ENCODE measurements around the gene ALDH3A1.

Gene ALDH3A1

GRCh38 chr17:19748807-19749193 is 702 bp upstream of the ALDH3A1 start:
- Histone ChIP-seq H3K4me1 (ENCODE audit: low read depth, poor library complexity, severe bottlenecking) (no peaks in the 10 kb centered on the region), H3K4me3 (IDR thresholded peaks at IDR 0.05; ENCODE audit: insufficient read depth, low read depth, low read length) (no peak overlapping the region), H3K4me2 (no peak overlapping the region), H4K20me1 (ENCODE audit: insufficient read depth) (no peaks in the 10 kb centered on the region), H3K79me2 (ENCODE audit: insufficient read depth, low read depth) (no peaks in the 10 kb centered on the region), H3K27me3 (ENCODE audit: insufficient read depth, low read depth) (no peaks in the 10 kb centered on the region), H3K9ac (no peak overlapping the region), H3K36me3 (ENCODE audit: insufficient read depth) (no peaks in the 10 kb centered on the region), H3K27ac (no peak overlapping the region), H2AFZ (ENCODE audit: low read depth) (no peak overlapping the region)
- TF ChIP-seq CTCF (conservative IDR thresholded peaks at IDR 0.05; ENCODE audit: low read depth, low read length), result no peak

GRCh38 chr17:19747159-19747719 is 859 bp downstream of the ALDH3A1 start:
- Histone ChIP-seq H2AFZ (ENCODE audit: low read depth) (no peak overlapping the region), H4K20me1 (ENCODE audit: insufficient read depth) (no peaks in the 10 kb centered on the region), H3K36me3 (ENCODE audit: insufficient read depth) (no peaks in the 10 kb centered on the region), H3K4me3 (IDR thresholded peaks at IDR 0.05; ENCODE audit: insufficient read depth, low read depth, low read length) (no peak overlapping the region), H3K27me3 (ENCODE audit: insufficient read depth, low read depth) (no peaks in the 10 kb centered on the region), H3K9ac (no peak overlapping the region), H3K4me2 (no peak overlapping the region), H3K79me2 (ENCODE audit: insufficient read depth, low read depth) (no peaks in the 10 kb centered on the region), H3K4me1 (ENCODE audit: low read depth, poor library complexity, severe bottlenecking) (no peaks in the 10 kb centered on the region), H3K27ac (no peak overlapping the region)
- TF ChIP-seq CTCF (conservative IDR thresholded peaks at IDR 0.05; ENCODE audit: low read depth, low read length), result no peak

DNA sequence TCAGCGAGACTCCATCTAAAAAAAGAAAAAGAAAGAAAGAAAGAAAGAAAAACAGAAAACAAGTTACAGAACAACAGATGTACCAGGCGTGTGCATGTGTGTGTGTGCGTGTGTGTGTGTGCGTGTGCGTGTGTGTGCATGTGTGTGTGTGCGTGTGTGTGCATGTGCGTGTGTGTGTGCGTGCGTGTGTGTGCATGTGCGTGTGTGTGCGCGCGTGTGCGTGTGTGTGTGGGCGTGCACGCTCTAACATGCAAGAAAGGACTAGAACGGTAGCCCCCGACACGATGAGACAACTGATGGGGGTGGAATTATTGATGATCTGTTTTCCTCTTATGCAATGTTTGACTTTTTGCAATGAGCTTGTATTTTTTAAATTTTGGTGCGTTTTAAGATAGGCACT is 1.6 kb downstream of the ALDH3A1 start:
- no peaks in the 10 kb centered on the region for H3K27me3 ChIP-seq (ENCODE audit: insufficient read depth, low read depth)
- no peak overlapping the region for H3K27ac ChIP-seq
- TF ChIP-seq CTCF (conservative IDR thresholded peaks at IDR 0.05; ENCODE audit: low read depth, low read length), result no peak
- no peaks in the 10 kb centered on the region for H3K4me1 ChIP-seq (ENCODE audit: low read depth, poor library complexity, severe bottlenecking)
- no peak overlapping the region for H2AFZ ChIP-seq (ENCODE audit: low read depth)
- H3K79me2 ChIP-seq (ENCODE audit: insufficient read depth, low read depth), result no peaks in the 10 kb centered on the region
- no peaks in the 10 kb centered on the region for H4K20me1 ChIP-seq (ENCODE audit: insufficient read depth)
- H3K4me3 ChIP-seq (IDR thresholded peaks at IDR 0.05; ENCODE audit: insufficient read depth, low read depth, low read length), result no peak overlapping the region
- no peaks in the 10 kb centered on the region for H3K36me3 ChIP-seq (ENCODE audit: insufficient read depth)
- no peak overlapping the region for H3K4me2 ChIP-seq
- H3K9ac ChIP-seq, result no peak overlapping the region

GRCh38 chr17:19744922-19745757 is 3.0 kb downstream of the ALDH3A1 start:
- H2AFZ ChIP-seq (ENCODE audit: low read depth), result no peak overlapping the region
- no peak overlapping the region for H3K4me2 ChIP-seq
- H3K27me3 ChIP-seq (ENCODE audit: insufficient read depth, low read depth), result no peaks in the 10 kb centered on the region
- no peak overlapping the region for H3K9ac ChIP-seq
- no peak overlapping the region for H3K27ac ChIP-seq
- no peaks in the 10 kb centered on the region for H3K36me3 ChIP-seq (ENCODE audit: insufficient read depth)
- H3K79me2 ChIP-seq (ENCODE audit: insufficient read depth, low read depth), result no peaks in the 10 kb centered on the region
- no peaks in the 10 kb centered on the region for H3K4me1 ChIP-seq (ENCODE audit: low read depth, poor library complexity, severe bottlenecking)
- no peak overlapping the region for H3K4me3 ChIP-seq (IDR thresholded peaks at IDR 0.05; ENCODE audit: insufficient read depth, low read depth, low read length)
- TF ChIP-seq CTCF (conservative IDR thresholded peaks at IDR 0.05; ENCODE audit: low read depth, low read length), result no peak
- H4K20me1 ChIP-seq (ENCODE audit: insufficient read depth), result no peaks in the 10 kb centered on the region
